Activated CD8-positive, alpha-beta T cell treated with anti-CD3 and anti-CD28 coated beads, Interleukin-2, amount 10 ng/mL, durations not matched to agents 7 days and 5 days (primary cell): Measurements from ENCODE around the gene KIF1A. TPM values are rescaled to one million over a fixed set of nuclear protein-coding genes. Genes with fewer than 3 reads are reported as not detected.

Experiments used
- ATAC-seq: fragments of 150-1000 bp; cut with Tn5 transposase; one replicate; pipeline ENCODE4 v1.10.0; 2021; ENCODE audit warnings: moderate library complexity
- CTCF ChIA-PET: fragments of 350-600 bp; sonication (Branson Sonifier 250); formaldehyde crosslinking; loops from one replicate; lab custom pipeline; 2021; ENCODE audit warnings: antibody characterized with exemption; lab: Charles Lee
- POLR2A ChIA-PET: fragments of 350-600 bp; sonication (Branson Sonifier 250); formaldehyde crosslinking; loops from one replicate; lab custom pipeline; 2021; ENCODE audit warnings: antibody characterized with exemption; lab: Charles Lee
- DNase-seq: peaks from one replicate; pipeline ENCODE4 v3.0.0-alpha.2; 2020
- H3K27ac Mint-ChIP-seq: one replicate; pipeline ENCODE4 v1.8.0; 2021; ENCODE audit warnings: mild to moderate bottlenecking, mixed read lengths
- H3K27me3 Mint-ChIP-seq: one replicate; pipeline ENCODE4 v1.8.0; 2021; ENCODE audit warnings: low read depth, mixed read lengths
- H3K36me3 Mint-ChIP-seq: one replicate; pipeline ENCODE4 v1.8.0; 2021; ENCODE audit warnings: low read depth, mixed read lengths
- H3K4me1 Mint-ChIP-seq: one replicate; pipeline ENCODE4 v1.8.0; 2021; ENCODE audit warnings: low read depth, mixed read lengths
- H3K4me3 Mint-ChIP-seq: one replicate; pipeline ENCODE4 v1.8.0; 2021; ENCODE audit warnings: mild to moderate bottlenecking, mixed read lengths
- H3K9me3 Mint-ChIP-seq: one replicate; pipeline ENCODE4 v1.8.0; 2022; ENCODE audit warnings: mixed read lengths; ENCODE audit not compliant: insufficient read depth
- total RNA-seq, 2 experiments: library from RNA; stranded (reverse); gene quantifications; one replicate each; pipeline ENCODE4 v1.2.3, GENCODE V29; 2021

Gene KIF1A, protein sequence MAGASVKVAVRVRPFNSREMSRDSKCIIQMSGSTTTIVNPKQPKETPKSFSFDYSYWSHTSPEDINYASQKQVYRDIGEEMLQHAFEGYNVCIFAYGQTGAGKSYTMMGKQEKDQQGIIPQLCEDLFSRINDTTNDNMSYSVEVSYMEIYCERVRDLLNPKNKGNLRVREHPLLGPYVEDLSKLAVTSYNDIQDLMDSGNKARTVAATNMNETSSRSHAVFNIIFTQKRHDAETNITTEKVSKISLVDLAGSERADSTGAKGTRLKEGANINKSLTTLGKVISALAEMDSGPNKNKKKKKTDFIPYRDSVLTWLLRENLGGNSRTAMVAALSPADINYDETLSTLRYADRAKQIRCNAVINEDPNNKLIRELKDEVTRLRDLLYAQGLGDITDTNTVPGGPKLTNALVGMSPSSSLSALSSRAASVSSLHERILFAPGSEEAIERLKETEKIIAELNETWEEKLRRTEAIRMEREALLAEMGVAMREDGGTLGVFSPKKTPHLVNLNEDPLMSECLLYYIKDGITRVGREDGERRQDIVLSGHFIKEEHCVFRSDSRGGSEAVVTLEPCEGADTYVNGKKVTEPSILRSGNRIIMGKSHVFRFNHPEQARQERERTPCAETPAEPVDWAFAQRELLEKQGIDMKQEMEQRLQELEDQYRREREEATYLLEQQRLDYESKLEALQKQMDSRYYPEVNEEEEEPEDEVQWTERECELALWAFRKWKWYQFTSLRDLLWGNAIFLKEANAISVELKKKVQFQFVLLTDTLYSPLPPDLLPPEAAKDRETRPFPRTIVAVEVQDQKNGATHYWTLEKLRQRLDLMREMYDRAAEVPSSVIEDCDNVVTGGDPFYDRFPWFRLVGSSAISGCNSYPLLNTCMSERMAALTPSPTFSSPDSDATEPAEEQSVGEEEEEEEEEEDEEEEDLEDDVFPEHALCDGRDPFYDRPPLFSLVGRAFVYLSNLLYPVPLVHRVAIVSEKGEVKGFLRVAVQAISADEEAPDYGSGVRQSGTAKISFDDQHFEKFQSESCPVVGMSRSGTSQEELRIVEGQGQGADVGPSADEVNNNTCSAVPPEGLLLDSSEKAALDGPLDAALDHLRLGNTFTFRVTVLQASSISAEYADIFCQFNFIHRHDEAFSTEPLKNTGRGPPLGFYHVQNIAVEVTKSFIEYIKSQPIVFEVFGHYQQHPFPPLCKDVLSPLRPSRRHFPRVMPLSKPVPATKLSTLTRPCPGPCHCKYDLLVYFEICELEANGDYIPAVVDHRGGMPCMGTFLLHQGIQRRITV (N-terminal part only)
- total RNA-seq, result 1 to 10 TPM in 1 of 2 experiments, under 1 TPM in 1; 0.81 to 1.5 TPM

DNA sequence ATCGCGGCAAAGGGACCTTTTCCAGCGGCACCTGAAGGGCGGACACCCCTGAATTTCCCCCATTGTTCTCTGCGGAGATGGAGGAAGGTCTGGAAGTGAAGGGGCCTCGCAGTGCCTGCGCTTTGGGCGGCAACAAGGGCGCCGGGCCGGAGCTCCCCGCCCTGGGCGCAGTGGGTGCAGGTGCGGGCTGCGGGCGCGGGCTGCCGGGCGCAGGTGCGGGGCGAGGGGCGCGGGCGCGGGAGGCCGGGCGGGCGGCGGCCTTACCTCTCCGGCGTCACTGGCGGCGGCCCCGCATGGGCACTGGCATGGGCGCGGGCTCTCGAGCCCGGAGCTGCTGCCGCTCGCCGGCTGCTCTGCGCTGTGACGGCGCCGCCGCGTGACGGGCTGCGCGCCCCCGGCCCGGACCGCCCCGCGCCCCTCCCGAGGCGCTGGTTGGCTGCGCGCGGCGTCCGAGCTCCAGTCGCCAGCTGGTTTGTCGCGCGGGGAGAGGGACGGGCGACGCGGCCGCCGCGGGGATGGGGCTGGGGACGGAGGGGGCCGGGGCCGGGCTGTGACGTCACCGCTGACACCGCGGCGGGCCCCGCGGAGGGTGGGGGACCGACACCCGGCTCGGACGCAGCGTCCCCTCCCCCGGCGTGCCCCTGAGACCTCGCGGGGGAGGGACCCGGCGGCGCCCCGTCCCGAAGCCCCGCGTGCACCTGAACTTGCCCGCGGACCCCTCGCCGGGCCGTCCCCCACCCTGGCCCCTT is at the start of gene KIF1A:
TSS of gene KIF1A (minus strand) at position 362 of the 749 bp plus-strand sequence. CDS start 22,467 bp downstream, outside the sequence.
- DNase-seq, result no peak
- H3K27me3 Mint-ChIP-seq, result peaks cover 49% of the 10 kb centered on the region

GRCh38 chr2:240869109-240869955 is 49.3 kb upstream of the KIF1A start:
- POLR2A ChIA-PET, result no interaction called here
- no peaks in the 10 kb centered on the region for H3K9me3 Mint-ChIP-seq
- CTCF ChIA-PET, result no interaction called here
- no peaks in the 10 kb centered on the region for H3K36me3 Mint-ChIP-seq
- no peak overlapping the region for H3K27ac Mint-ChIP-seq
- ATAC-seq, result no peak
- H3K4me3 Mint-ChIP-seq, result no peak overlapping the region
- no peaks in the 10 kb centered on the region for H3K4me1 Mint-ChIP-seq
- H3K27me3 Mint-ChIP-seq, result peaks cover 6% of the 10 kb centered on the region
- no peak for DNase-seq

More for the DNA sequence above, at the start of gene KIF1A:
- no peak within 1 kb of the TSS for H3K27ac Mint-ChIP-seq
- peaks cover 10% of the 10 kb centered on the region for H3K4me1 Mint-ChIP-seq
- no peaks in the 10 kb centered on the region for H3K9me3 Mint-ChIP-seq
- ChIA-PET POLR2A (no interaction called here), CTCF (no interaction called here)
- peak within 1 kb of the TSS; percentile 49 for H3K4me3 Mint-ChIP-seq
- ATAC-seq, result peak; percentile 51
- H3K36me3 Mint-ChIP-seq, result no peaks in the 10 kb centered on the region

- H3K9me3 Mint-ChIP-seq, result no peaks in the 10 kb centered on the region
- H3K4me3 Mint-ChIP-seq, result no peak within 1 kb of the TSS
- H3K27ac Mint-ChIP-seq, result no peak within 1 kb of the TSS
- no peak for ATAC-seq
- no peaks in the 10 kb centered on the region for H3K4me1 Mint-ChIP-seq
- POLR2A ChIA-PET, result no interaction called here
- H3K27me3 Mint-ChIP-seq, result peaks cover 10% of the 10 kb centered on the region
- no peaks in the 10 kb centered on the region for H3K36me3 Mint-ChIP-seq
- DNase-seq, result no peak
- CTCF ChIA-PET, result no interaction called here
These were observed 48.5 kb upstream of the KIF1A start, which contains the start of gene AGXT for GRCh38 chr2:240868286-240869108. Gene AGXT, plus strand, starts transcription at chr2:240868824. Its CDS starts 42 bp downstream, at chr2:240868866.

DNA sequence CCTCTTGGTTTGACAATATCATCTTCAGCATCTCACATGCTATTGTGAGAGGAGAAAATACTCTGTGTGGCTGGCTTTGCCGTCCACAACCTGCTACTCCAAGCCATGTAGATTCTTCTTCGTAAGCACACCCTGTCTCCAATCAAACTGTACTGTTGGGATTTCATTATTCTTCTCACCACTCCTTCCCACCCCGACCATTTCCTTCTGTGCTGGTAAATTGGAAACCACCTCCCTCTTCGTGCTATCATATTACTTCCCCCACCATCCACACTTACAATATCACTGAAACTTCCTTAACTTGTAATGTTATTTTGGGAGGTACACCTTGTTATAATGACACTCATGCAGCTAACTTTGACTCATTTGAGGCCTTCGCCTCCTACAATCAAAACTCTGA is 45.4 kb upstream of the KIF1A start:
- no peaks in the 10 kb centered on the region for H3K4me1 Mint-ChIP-seq
- DNase-seq, result no peak
- no peaks in the 10 kb centered on the region for H3K9me3 Mint-ChIP-seq
- no peak overlapping the region for H3K27ac Mint-ChIP-seq
- peaks cover 16% of the 10 kb centered on the region for H3K27me3 Mint-ChIP-seq
- no peak overlapping the region for H3K4me3 Mint-ChIP-seq
- POLR2A ChIA-PET, result no interaction called here
- H3K36me3 Mint-ChIP-seq, result no peaks in the 10 kb centered on the region
- no peak for ATAC-seq
- CTCF ChIA-PET, result no interaction called here

DNA sequence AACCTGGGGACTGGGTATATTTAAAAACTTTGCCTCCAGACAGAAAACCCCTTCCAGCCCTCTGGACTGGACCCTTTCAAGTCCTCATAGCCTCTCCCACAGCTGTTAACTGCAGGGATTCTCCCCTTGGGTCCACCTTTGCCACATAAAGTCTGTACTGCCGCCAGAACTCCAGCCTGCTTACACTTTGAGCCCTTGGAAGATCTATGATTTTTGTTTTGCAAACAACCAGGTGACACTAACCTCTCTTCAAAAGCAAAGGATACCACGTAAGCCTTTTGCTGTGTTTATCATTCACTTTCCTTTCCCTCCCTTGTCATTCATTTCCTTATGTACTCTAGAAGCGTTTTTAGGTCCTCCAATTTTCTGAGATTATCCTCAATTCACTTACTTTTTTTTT is 44.5 kb upstream of the KIF1A start:
- H3K27me3 Mint-ChIP-seq, result peaks cover 16% of the 10 kb centered on the region
- H3K36me3 Mint-ChIP-seq, result no peaks in the 10 kb centered on the region
- ChIA-PET CTCF (no interaction called here), POLR2A (no interaction called here)
- ATAC-seq (no peak), DNase-seq (no peak)
- H3K27ac Mint-ChIP-seq, result no peak overlapping the region
- no peaks in the 10 kb centered on the region for H3K9me3 Mint-ChIP-seq
- no peaks in the 10 kb centered on the region for H3K4me1 Mint-ChIP-seq
- no peak overlapping the region for H3K4me3 Mint-ChIP-seq

DNA sequence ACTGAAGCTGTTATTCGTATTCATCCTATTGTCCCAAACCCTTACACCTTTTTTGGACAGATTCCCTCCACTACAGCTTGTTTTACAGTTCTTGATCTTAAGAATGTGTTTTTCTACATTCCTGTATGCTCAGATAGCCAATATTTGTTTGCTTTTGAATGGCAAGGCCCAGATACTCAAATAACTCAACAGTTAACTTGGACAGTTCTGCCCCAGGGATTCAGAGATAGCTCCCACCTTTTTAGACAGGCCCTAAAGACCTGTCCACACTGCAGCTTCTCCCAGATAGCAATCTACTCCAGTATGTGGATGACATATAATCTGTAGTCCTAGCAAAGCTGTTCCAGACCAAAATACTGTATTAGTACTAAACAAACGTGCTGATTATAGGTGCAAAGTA is 41.5 kb upstream of the KIF1A start:
- H3K27ac Mint-ChIP-seq, result no peak overlapping the region
- H3K27me3 Mint-ChIP-seq, result peaks cover 16% of the 10 kb centered on the region
- ChIA-PET POLR2A (no interaction called here), CTCF (no interaction called here)
- no peaks in the 10 kb centered on the region for H3K4me1 Mint-ChIP-seq
- no peak for DNase-seq
- no peaks in the 10 kb centered on the region for H3K9me3 Mint-ChIP-seq
- no peak overlapping the region for H3K4me3 Mint-ChIP-seq
- ATAC-seq, result no peak
- no peaks in the 10 kb centered on the region for H3K36me3 Mint-ChIP-seq

- Mint-ChIP-seq H3K36me3 (no peaks in the 10 kb centered on the region), H3K27me3 (peaks cover 6% of the 10 kb centered on the region), H3K4me3 (no peak overlapping the region), H3K27ac (no peak overlapping the region), H3K4me1 (no peaks in the 10 kb centered on the region), H3K9me3 (peaks cover 13% of the 10 kb centered on the region)
- no peak for ATAC-seq
- CTCF ChIA-PET, result no interaction called here
- no peak for DNase-seq
- POLR2A ChIA-PET, result no interaction called here
These were observed 38.9 kb upstream of the KIF1A start for GRCh38 chr2:240858871-240859270.

DNA sequence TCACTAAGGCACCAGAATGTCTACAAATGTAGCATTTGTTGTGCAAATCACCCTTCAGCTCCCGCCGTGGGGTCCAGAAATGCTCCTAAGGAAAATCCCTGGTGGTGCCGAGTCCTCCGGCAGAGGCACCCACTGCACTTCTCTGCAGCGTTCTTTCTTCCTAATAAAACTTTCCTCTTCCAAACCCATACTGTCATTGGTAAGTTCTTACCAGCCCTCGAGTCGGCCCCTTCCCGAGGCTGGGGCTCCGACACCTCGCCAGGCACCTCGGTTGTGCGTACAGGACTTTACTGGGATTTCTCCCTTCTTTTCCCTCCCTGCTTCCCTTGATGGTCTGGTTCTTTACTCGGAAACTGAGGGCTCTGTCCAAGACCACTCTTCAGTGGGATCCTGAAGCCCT is 38.3 kb upstream of the KIF1A start:
- peaks cover 5% of the 10 kb centered on the region for H3K27me3 Mint-ChIP-seq
- no peak for DNase-seq
- no peak for ATAC-seq
- H3K4me3 Mint-ChIP-seq, result no peak overlapping the region
- no peaks in the 10 kb centered on the region for H3K36me3 Mint-ChIP-seq
- ChIA-PET CTCF (no interaction called here), POLR2A (no interaction called here)
- peaks cover 13% of the 10 kb centered on the region for H3K9me3 Mint-ChIP-seq
- no peaks in the 10 kb centered on the region for H3K4me1 Mint-ChIP-seq
- no peak overlapping the region for H3K27ac Mint-ChIP-seq

DNA sequence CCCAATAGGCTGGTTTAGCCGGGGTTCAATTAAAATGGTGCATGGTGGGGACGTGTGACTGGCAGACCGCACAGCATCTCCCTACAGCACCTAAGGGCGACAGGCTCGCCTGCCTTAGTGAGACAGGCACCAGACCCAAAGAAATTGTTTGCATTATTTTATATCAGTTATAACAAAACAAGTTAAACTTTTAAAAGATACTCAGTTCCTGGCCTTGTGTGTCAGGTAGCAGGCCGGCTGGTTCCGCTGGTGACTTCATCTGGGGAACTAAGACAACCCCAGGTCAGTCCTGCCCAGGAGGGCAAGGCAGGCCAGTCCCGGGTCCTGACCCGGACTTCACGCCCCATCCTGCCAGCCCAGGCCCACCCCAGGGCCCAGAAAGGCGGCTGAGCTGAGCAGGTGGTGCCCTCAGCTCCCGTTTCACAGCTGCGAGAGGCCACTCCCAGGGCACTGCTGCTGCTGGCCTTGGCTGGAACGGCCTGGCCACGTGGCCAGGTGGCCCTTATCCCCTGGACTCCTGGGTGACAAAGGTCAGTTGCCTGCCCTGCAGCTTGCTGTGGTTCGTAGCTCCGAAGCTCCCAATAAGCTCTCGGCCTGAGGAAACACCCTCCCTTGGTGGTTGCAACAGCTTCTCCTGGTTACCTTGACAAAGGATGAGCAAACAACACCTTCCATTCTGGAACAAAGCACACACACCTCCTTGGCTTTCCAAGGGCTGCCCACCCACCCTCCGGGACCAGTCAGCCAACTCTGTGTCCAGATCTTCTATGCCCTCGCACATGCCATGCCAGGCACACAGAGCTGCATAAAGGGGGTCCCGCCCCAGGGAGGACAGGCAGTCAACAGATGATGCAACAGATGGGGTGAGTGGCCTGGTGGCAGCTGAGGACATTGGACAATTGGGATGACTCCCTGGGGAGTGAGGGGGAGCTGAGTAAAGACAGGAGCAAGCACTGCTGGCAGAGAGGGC is 37.3 kb upstream of the KIF1A start:
- Mint-ChIP-seq H3K4me1 (no peaks in the 10 kb centered on the region), H3K27ac (no peak overlapping the region), H3K36me3 (no peaks in the 10 kb centered on the region), H3K27me3 (peaks cover 2% of the 10 kb centered on the region), H3K4me3 (no peak overlapping the region), H3K9me3 (peaks cover 13% of the 10 kb centered on the region)
- ChIA-PET POLR2A (no interaction called here), CTCF (no interaction called here)
- ATAC-seq (no peak), DNase-seq (no peak)
